Testis (tissue), 3 donors: Measurements from ENCODE around the gene CDK4. TPM values are rescaled to one million over a fixed set of nuclear protein-coding genes. Genes with fewer than 3 reads are reported as not detected.

Experiments
- DNase-seq: peaks from one replicate; pipeline ENCODE4 v3.0.0-alpha.2; 2019
- H3K27ac ChIP-seq, 2 donors: fragments of 200-600 bp; sonication (generic); one replicate each; pipeline ENCODE4 v1.5.1; 2019
- H3K27me3 ChIP-seq: fragments of 200-600 bp; sonication (generic); one replicate; pipeline ENCODE4 v1.5.1; 2019
- H3K36me3 ChIP-seq: fragments of 200-600 bp; sonication (generic); one replicate; pipeline ENCODE4 v1.5.1; 2017; ENCODE audit warnings: low read depth; ENCODE audit errors: missing control alignments
- H3K4me1 ChIP-seq: fragments of 200-600 bp; sonication (generic); one replicate; pipeline ENCODE4 v1.5.1; 2019
- H3K4me3 ChIP-seq, 2 donors: fragments of 200-600 bp; sonication (generic); one replicate each; pipeline ENCODE4 v1.5.1; 2017 to 2019
- H3K9me3 ChIP-seq: fragments of 200-600 bp; sonication (generic); one replicate; pipeline ENCODE4 v1.5.1; 2017
- CTCF ChIP-seq, 3 experiments: fragments of 450-650 bp in 2 of 3; fragments of 200-600 bp in 1 of 3; sonication (generic) in 1 of 3; IDR thresholded peaks; one replicate each; pipeline ENCODE4 v1.5.1; 2016 to 2019; ENCODE audit warnings: antibody characterized with exemption in 3 of 3, mild to moderate bottlenecking in 2 of 3, moderate library complexity in 1 of 3
- POLR2A ChIP-seq: fragments of 450-650 bp; IDR thresholded peaks from one replicate; pipeline ENCODE4 v1.6.1; 2017; ENCODE audit warnings: antibody characterized with exemption, mild to moderate bottlenecking, moderate library complexity
- WGBS, 2 donors: methylation state at CpG; one replicate each; pipeline ENCODE4 v1.1.5; 2018; 5-methylcytosine and 5-hydroxymethylcytosine counted together
- intact Hi-C: fragments of 100-400 bp; cut with DNase I; formaldehyde crosslinking; loops from one replicate; pipeline ENCODE4 v1.15.1; 2023; ENCODE audit warnings: low total_unique reads
- polyA plus RNA-seq: library from polyadenylated mRNA; stranded (reverse); fragments of 350-450 nt; fragmentation: Illumina TruSeq; extraction: RNeasy Lipid Tissue Mini Kit (QIAGEN cat#74804); gene quantifications from one replicate; pipeline ENCODE4 v1.2.3, GENCODE V29; 2014; ENCODE audit warnings: low read depth, low replicate concordance; ENCODE audit not compliant: insufficient read depth
- total RNA-seq, 2 donors: library from RNA; depleted of rRNA; stranded (reverse); fragments of >200 nt; gene quantifications; one replicate each; pipeline ENCODE4 v1.2.3, GENCODE V29; 2016

The CDK4 gene
- total and polyA plus RNA-seq, 3 donors from 2014 or later = 47.0 to 73.5 (median 64.4) TPM

DNA sequence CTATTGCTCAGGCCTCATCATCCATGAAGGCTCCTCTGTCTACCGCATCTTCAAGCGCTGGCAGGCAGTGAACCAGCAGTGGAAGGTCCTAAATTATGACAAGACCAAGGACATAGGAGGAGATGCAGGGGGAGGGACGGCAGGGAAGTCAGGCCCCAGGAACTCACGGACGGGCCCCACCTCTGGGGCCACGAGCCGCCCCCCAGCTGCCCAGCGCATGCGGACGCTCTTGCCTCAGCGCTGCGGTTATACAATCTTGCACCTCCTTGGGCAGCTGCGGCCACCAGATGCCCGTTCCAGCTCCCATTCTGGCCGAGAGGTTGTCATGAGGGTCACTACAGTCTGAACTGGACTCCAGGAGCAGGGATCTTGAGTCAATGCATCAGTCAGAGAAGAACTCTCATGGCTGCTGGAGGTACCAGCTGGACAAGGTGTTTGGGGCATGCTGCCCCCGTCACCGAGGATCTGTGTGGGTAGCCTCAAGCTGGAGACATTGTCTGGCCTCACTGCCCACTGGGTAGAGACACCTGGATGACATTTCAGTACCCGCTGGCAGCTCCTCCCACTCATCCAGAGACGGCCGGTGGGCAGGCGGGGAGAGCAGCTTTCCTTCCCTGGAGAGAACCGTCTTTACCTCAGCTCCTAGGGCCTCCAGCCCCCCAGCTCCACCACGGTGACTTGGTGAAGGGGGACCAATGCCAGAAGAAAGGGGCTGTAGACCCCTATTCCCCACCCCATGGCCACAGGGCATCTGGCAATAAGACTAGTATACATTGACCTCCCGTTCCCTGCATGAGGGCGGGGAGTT, 6.6 kb upstream of the CDK4 start:
- Histone ChIP-seq H3K27me3 (no peaks in the 10 kb centered on the region), H3K4me1 (peaks cover 14% of the 10 kb centered on the region), H3K9me3 (no peaks in the 10 kb centered on the region), H3K27ac (no peak overlapping the region), H3K4me3 (no peak overlapping the region), H3K36me3 (no peaks in the 10 kb centered on the region)
- no peak for DNase-seq
- TF ChIP-seq POLR2A (no peak), CTCF (IDR thresholded peaks at IDR 0.05) (no peak)
- 94 to 96% methylated on average over 9 to 25 of the region's 25 CpGs for WGBS, 2 donors
- intact Hi-C loops = no loop called here

DNA sequence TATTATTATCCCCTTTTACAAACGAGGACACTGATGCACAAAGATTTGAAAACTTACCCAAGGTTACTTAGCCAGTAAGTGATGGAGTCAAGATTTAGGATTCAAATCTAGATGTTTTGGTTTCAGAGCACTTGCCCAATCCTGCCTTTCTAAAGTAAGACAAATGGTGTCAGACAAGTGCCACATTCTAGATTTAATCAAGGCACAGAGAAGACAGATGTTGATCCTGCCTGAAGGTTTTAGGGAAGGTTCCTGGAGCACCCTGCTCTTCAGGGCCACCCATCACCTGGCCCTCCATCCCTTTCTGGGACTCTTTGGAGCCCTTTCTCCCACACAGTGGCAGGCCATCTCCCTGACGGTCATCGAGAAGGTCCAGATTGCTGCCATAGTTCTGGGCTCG, 5.7 kb upstream of the CDK4 start:
- Histone ChIP-seq H3K4me1 (peaks cover 17% of the 10 kb centered on the region), H3K9me3 (no peaks in the 10 kb centered on the region), H3K27me3 (no peaks in the 10 kb centered on the region), H3K27ac (no peak overlapping the region), H3K36me3 (no peaks in the 10 kb centered on the region), H3K4me3 (no peak overlapping the region)
- WGBS, 2 donors = 83 to 87% methylated on average over 4 of the region's 4 CpGs
- TF ChIP-seq CTCF (IDR thresholded peaks at IDR 0.05) (no peak), POLR2A (no peak)
- no peak for DNase-seq
- intact Hi-C loops = no loop called here

GRCh38 chr12:57756406-57757341, 4.6 kb upstream of the CDK4 start:
- Histone ChIP-seq H3K27me3 (no peaks in the 10 kb centered on the region), H3K4me3 (peak overlapping the region in 1 of 2 donors; percentile 70), H3K36me3 (no peaks in the 10 kb centered on the region), H3K4me1 (peaks cover 19% of the 10 kb centered on the region), H3K27ac (no peak overlapping the region), H3K9me3 (no peaks in the 10 kb centered on the region)
- DNase-seq = peak; percentile 57
- WGBS, 2 donors = 48 to 68% methylated on average over 19 to 22 of the region's 22 CpGs
- intact Hi-C loops = no loop called here
- TF ChIP-seq POLR2A (no peak), CTCF (IDR thresholded peaks at IDR 0.05) (peak in 2 of 3 experiments; percentile 16 to 45)

- no peak for DNase-seq
- Histone ChIP-seq H3K27me3 (no peaks in the 10 kb centered on the region), H3K9me3 (no peaks in the 10 kb centered on the region), H3K27ac (no peak overlapping the region), H3K36me3 (no peaks in the 10 kb centered on the region), H3K4me3 (peak overlapping the region; percentile 70 to 71), H3K4me1 (peaks cover 27% of the 10 kb centered on the region)
- 2 to 16% methylated on average over 10 to 51 of the region's 76 CpGs for WGBS, 2 donors
- TF ChIP-seq POLR2A (no peak), CTCF (IDR thresholded peaks at IDR 0.05) (no peak)
- intact Hi-C loops = no loop called here
Measured at GRCh38 chr12:57755454-57756372, 3.6 kb upstream of the CDK4 start.
